Cardiac muscle cell (in vitro differentiated cells and primary cell): ENCODE measurements around the gene CCT6B. TPM values are rescaled to one million over a fixed set of nuclear protein-coding genes. Genes with fewer than 3 reads are reported as not detected.

Experiments
- DNase-seq, 2 donors: peaks; one replicate each; pipeline versions ENCODE4 v3.0.0 to v3.0.0-alpha.2; 2010 to 2017; ENCODE audit warnings: low read depth in 1 of 2, low spot score in 1 of 2
- H3K27ac ChIP-seq: fragments of 200-600 bp; sonication (generic); 2 replicates; pipeline ENCODE4 v1.5.1; 2016
- H3K27me3 ChIP-seq: fragments of 200-600 bp; sonication (generic); 2 replicates; pipeline ENCODE4 v1.6.0; 2016; ENCODE audit warnings: control low read depth
- H3K36me3 ChIP-seq: fragments of 200-600 bp; sonication (generic); 2 replicates; pipeline ENCODE4 v1.5.1; 2016; ENCODE audit warnings: control low read depth
- H3K4me1 ChIP-seq: fragments of 200-600 bp; sonication (generic); 2 replicates; pipeline ENCODE4 v1.8.1; 2017; ENCODE audit warnings: low read depth, mild to moderate bottlenecking, mixed run types
- H3K4me3 ChIP-seq: fragments of 200-600 bp; sonication (generic); 2 replicates; pipeline ENCODE4 v1.5.1; 2016; ENCODE audit warnings: mild to moderate bottlenecking
- H3K9me3 ChIP-seq: fragments of 200-600 bp; sonication (generic); 2 replicates; pipeline ENCODE4 v1.5.1; 2017; ENCODE audit warnings: low read depth, mild to moderate bottlenecking, control low read depth
- polyA plus RNA-seq: library from polyadenylated mRNA; unstranded; fragments of >200 nt; fragmentation: Nextera tagmentation; extraction: Ambion mirVana; gene quantifications from 2 replicates; pipeline ENCODE4 v1.2.1, GENCODE V29; 2016
- total RNA-seq: library from RNA; depleted of rRNA; stranded (reverse); fragments of >200 nt; gene quantifications from 2 replicates; pipeline ENCODE4 v1.2.3, GENCODE V29; 2016
- TF ChIP-seq, protein P1 (sequence below): IDR thresholded peaks from 2 replicates; pipeline ENCODE4 v1.5.1; 2012; ENCODE audit warnings: low read depth, mild to moderate bottlenecking, low read length

CCT6B gene
- total and polyA plus RNA-seq, 2 experiments from 2014 or later = 4.8 to 5.6 TPM

DNA sequence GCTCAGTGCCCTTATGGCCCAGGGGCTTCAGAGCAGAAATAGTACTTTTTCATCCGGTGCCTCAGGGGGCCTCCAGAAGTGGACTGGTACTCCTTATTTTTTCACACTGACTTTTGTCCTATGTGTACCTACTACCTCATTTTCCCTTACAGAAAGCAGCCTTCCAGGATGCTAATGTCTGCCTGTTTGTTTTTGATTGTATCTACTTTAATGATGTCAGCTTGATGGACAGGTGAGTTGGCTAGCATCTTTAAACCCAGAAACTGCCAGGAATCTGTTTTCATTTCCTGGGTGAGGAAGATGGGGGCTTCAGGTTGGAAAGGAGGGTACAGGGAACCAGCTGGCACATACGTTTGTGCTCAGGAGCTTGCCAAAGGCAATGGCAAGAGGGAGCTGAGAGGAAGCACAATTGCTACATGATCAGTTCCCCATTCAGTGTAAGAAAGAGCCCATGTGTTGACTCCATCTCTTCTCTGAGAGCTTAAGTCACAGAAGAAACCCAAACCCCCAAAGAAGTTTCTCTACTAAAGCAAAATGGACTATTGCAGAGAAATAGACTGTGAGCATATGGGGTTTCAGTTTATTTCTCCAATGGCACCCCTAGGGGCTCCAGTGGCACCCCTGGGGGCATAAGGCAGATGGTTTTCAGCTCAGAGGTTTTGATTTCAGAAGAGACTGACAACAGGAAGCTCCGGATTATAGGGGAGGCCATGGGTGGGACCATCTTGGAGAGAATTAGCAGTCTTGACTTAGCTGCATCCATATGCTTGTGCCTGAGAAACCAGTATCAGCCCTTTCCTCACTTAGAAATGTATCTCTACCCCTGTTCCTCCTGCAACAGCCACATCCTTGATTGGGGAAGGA is 35.4 kb upstream of the CCT6B start:
- DNase-seq = peak in 1 of 2 donors; percentile 10
- no peaks in the 10 kb centered on the region for H3K27me3 ChIP-seq
- H3K4me3 ChIP-seq = no peak overlapping the region
- no peaks in the 10 kb centered on the region for H3K9me3 ChIP-seq
- H3K27ac ChIP-seq = no peak overlapping the region
- no peaks in the 10 kb centered on the region for H3K4me1 ChIP-seq
- H3K36me3 ChIP-seq = peaks cover 72% of the 10 kb centered on the region
- TF ChIP-seq, protein P1, sequence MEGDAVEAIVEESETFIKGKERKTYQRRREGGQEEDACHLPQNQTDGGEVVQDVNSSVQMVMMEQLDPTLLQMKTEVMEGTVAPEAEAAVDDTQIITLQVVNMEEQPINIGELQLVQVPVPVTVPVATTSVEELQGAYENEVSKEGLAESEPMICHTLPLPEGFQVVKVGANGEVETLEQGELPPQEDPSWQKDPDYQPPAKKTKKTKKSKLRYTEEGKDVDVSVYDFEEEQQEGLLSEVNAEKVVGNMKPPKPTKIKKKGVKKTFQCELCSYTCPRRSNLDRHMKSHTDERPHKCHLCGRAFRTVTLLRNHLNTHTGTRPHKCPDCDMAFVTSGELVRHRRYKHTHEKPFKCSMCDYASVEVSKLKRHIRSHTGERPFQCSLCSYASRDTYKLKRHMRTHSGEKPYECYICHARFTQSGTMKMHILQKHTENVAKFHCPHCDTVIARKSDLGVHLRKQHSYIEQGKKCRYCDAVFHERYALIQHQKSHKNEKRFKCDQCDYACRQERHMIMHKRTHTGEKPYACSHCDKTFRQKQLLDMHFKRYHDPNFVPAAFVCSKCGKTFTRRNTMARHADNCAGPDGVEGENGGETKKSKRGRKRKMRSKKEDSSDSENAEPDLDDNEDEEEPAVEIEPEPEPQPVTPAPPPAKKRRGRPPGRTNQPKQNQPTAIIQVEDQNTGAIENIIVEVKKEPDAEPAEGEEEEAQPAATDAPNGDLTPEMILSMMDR = no peak

DNA sequence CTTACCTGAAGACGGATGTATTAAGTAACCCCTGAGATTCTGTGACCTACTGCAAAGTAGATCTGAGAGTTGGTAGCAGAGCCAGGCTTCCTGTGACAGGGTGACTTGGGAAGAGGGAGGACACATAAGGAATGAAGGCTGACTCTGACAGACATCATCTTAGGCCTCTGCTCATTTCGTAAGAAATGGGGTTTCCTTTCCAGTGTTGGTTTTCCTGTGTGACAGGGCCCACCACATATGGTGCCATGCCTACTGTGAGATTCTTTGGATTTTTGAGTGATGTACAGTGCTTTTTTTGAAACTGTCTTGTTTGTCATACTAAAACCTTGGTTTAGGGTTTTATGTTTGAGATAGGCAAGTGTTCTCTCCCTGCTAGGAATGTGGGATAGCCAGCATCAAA is 31.8 kb upstream of the CCT6B start:
- Histone ChIP-seq H3K9me3 (no peaks in the 10 kb centered on the region), H3K4me1 (no peaks in the 10 kb centered on the region), H3K27ac (no peak overlapping the region), H3K27me3 (no peaks in the 10 kb centered on the region), H3K36me3 (peaks cover 74% of the 10 kb centered on the region), H3K4me3 (no peak overlapping the region)
- TF ChIP-seq, protein P1 = no peak
- DNase-seq = no peak

DNA sequence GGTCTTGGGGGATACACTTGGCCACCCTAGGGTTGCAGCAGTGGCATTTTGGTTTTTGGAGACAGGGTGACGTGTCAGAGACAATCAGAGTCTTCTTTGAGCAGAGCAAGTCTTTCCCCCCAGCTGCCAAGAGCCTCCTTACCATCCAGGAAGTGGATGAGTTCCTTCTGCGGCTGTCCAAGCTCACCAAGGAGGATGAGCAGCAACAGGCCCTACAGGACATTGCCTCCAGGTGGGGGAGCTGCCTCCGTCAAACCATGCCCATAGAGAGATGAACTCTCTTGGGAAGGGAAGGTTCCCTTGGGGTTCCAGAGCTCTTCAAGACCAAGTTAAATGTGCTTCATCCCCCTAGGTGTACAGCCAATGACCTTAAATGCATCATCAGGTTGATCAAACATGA is 30.3 kb upstream of the CCT6B start:
- TF ChIP-seq, protein P1 = no peak
- no peak overlapping the region for H3K27ac ChIP-seq
- no peaks in the 10 kb centered on the region for H3K4me1 ChIP-seq
- H3K9me3 ChIP-seq = no peaks in the 10 kb centered on the region
- DNase-seq = no peak
- H3K4me3 ChIP-seq = no peak overlapping the region
- no peaks in the 10 kb centered on the region for H3K27me3 ChIP-seq
- H3K36me3 ChIP-seq = peaks cover 76% of the 10 kb centered on the region

DNA sequence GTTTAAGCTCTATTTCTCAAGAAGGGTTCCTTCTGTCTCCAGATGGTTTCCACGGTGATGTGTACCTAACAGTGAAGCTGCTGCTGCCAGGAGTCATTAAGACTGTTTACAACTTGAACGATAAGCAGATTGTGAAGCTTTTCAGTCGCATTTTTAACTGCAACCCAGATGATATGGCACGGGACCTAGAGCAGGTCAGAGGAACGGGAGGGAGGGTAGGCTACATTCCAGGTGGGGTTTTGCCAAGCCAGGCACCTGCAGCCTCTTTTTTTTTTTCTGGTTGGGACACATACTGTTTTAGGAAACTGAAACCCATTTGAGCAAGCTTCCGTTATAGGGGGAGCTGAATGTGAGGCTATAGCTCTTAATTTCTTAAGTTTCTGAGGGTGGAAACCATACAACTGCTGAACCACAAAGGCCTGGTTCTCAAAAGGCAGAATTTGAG is 29.7 kb upstream of the CCT6B start:
- no peak for DNase-seq
- TF ChIP-seq, protein P1 = no peak
- peaks cover 77% of the 10 kb centered on the region for H3K36me3 ChIP-seq
- no peak overlapping the region for H3K4me3 ChIP-seq
- no peaks in the 10 kb centered on the region for H3K4me1 ChIP-seq
- no peaks in the 10 kb centered on the region for H3K27me3 ChIP-seq
- no peak overlapping the region for H3K27ac ChIP-seq
- no peaks in the 10 kb centered on the region for H3K9me3 ChIP-seq

DNA sequence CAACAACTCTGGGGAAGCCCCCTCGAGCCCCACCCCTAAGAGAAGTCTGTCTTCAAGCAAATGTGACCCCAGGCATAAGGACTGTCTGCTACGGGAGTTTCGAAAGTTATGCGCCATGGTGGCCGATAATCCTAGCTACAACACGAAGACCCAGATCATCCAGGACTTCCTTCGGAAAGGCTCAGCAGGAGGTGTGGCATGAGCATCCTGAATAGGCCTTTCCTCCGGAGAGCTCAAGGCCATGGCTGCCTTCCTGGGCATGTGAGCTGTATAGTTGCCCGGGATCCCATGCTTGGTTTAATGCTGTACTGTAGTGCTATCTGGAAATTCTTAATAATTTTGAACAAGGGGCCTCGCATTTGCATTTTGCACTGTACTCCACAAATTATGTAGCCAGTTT is 28.2 kb upstream of the CCT6B start:
- no peaks in the 10 kb centered on the region for H3K9me3 ChIP-seq
- no peaks in the 10 kb centered on the region for H3K4me1 ChIP-seq
- DNase-seq = no peak
- no peak overlapping the region for H3K4me3 ChIP-seq
- H3K27ac ChIP-seq = no peak overlapping the region
- TF ChIP-seq, protein P1 = no peak
- H3K27me3 ChIP-seq = no peaks in the 10 kb centered on the region
- H3K36me3 ChIP-seq = peaks cover 68% of the 10 kb centered on the region
